ENCODE data around the gene NPPB.

The NPPB gene

DNA sequence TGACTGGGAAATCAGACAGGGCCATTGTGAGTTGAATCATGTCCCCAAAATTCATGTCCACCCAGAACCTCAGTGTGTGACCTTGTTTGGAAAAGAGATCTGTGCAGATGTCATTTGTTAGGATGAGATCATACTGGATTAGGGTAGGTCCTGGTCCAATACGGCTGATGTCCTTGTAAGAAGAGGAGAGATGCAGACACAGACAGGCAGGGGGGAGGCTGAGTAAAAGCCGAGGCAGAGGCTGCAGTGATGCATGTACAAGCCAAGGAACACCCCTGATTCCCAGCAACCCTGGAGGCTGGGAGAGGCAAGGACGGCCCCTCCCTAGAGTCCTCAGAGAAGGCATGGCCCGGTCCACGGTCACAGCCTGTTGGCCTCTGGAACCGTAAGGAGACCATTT, 15.9 kb upstream of the NPPB start:
- H3K4me3 ChIP-seq (replicated peaks; ENCODE audit: insufficient read depth, low read length): no peak overlapping the region
- H3K27me3 ChIP-seq (ENCODE audit: insufficient read depth, poor library complexity, severe bottlenecking): no peaks in the 10 kb centered on the region
- TF ChIP-seq GABPA (IDR thresholded peaks at IDR 0.05; ENCODE audit: low read depth) (no peak), SPI1 (IDR thresholded peaks at IDR 0.05; ENCODE audit: borderline replicate concordance, low read depth) (no peak), POLR2AphosphoS5 (IDR thresholded peaks at IDR 0.05; ENCODE audit: low read depth) (no peak), CTCF (IDR thresholded peaks at IDR 0.05; ENCODE audit: insufficient read depth, low read length) (no peak), REST (IDR thresholded peaks at IDR 0.05; ENCODE audit: insufficient replicate concordance, low read depth) (no peak)
- H3K27ac ChIP-seq (replicated peaks): no peak overlapping the region
- DNase-seq (ENCODE audit: low read depth in 1 of 2, low spot score in 1 of 2): no peak

- no peak for DNase-seq (ENCODE audit: low read depth in 1 of 2, low spot score in 1 of 2)
- no peak overlapping the region for H3K4me3 ChIP-seq (replicated peaks; ENCODE audit: insufficient read depth, low read length)
- no peaks in the 10 kb centered on the region for H3K27me3 ChIP-seq (ENCODE audit: insufficient read depth, poor library complexity, severe bottlenecking)
- no peak for TF ChIP-seq POLR2AphosphoS5 (IDR thresholded peaks at IDR 0.05; ENCODE audit: low read depth)
- no peak overlapping the region for H3K27ac ChIP-seq (replicated peaks)
Observed at GRCh38 chr1:11874258-11874562, 15.5 kb upstream of the NPPB start.

- no peak overlapping the region for H3K4me3 ChIP-seq (replicated peaks; ENCODE audit: insufficient read depth, low read length)
- TF ChIP-seq CTCF (IDR thresholded peaks at IDR 0.05; ENCODE audit: insufficient read depth, low read length) (no peak), SPI1 (IDR thresholded peaks at IDR 0.05; ENCODE audit: borderline replicate concordance, low read depth) (no peak), GABPA (IDR thresholded peaks at IDR 0.05; ENCODE audit: low read depth) (no peak), REST (IDR thresholded peaks at IDR 0.05; ENCODE audit: insufficient replicate concordance, low read depth) (no peak), POLR2AphosphoS5 (IDR thresholded peaks at IDR 0.05; ENCODE audit: low read depth) (no peak)
- no peak overlapping the region for H3K27ac ChIP-seq (replicated peaks)
- DNase-seq (ENCODE audit: low read depth in 1 of 2, low spot score in 1 of 2): no peak
- no peaks in the 10 kb centered on the region for H3K27me3 ChIP-seq (ENCODE audit: insufficient read depth, poor library complexity, severe bottlenecking)
Observed at GRCh38 chr1:11873395-11874257, 14.9 kb upstream of the NPPB start.

- DNase-seq (ENCODE audit: low read depth in 1 of 2, low spot score in 1 of 2): no peak
- Histone ChIP-seq H3K4me3 (replicated peaks; ENCODE audit: insufficient read depth, low read length) (no peak overlapping the region), H3K27ac (replicated peaks) (no peak overlapping the region), H3K27me3 (ENCODE audit: insufficient read depth, poor library complexity, severe bottlenecking) (no peaks in the 10 kb centered on the region)
- no peak for TF ChIP-seq POLR2AphosphoS5 (IDR thresholded peaks at IDR 0.05; ENCODE audit: low read depth)
- no peak for TF ChIP-seq GABPA (IDR thresholded peaks at IDR 0.05; ENCODE audit: low read depth)
- TF ChIP-seq SPI1 (IDR thresholded peaks at IDR 0.05; ENCODE audit: borderline replicate concordance, low read depth): no peak
- no peak for TF ChIP-seq REST (IDR thresholded peaks at IDR 0.05; ENCODE audit: insufficient replicate concordance, low read depth)
- no peak for TF ChIP-seq CTCF (IDR thresholded peaks at IDR 0.05; ENCODE audit: insufficient read depth, low read length)
Observed at GRCh38 chr1:11872545-11872944, 13.8 kb upstream of the NPPB start.
